HUDEP-2 (cell line): ENCODE measurements around the gene TGFBR3L.

Experiments
- DNase-seq, 76 experiments: peaks; one replicate each; lab custom pipeline; 2025; ENCODE audit not compliant: unreplicated experiment in 76 of 76; lab: John Stamatoyannopoulos, UW

TGFBR3L gene

GRCh38 chr19:7903244-7904073, 11.2 kb upstream of the TGFBR3L start, which contains the start of gene MAP2K7:
Gene MAP2K7 (plus strand): TSS chr19:7903877. CDS start chr19:7903945, 68 bp downstream.
- peak; percentile 93 to 100 (median 100) for DNase-seq

GRCh38 chr19:7904074-7905020, 10.3 kb upstream of the TGFBR3L start:
- peak in 19 of 76 experiments; percentile 48 to 85 (median 59) for DNase-seq

GRCh38 chr19:7905268-7905667, 9.4 kb upstream of the TGFBR3L start:
- DNase-seq = no peak

- no peak for DNase-seq
Observed at GRCh38 chr19:7905859-7906258, 8.8 kb upstream of the TGFBR3L start.

- no peak for DNase-seq
Observed at GRCh38 chr19:7907122-7907521, 7.5 kb upstream of the TGFBR3L start.

- no peak for DNase-seq
Observed at GRCh38 chr19:7907544-7907943, 7.1 kb upstream of the TGFBR3L start.

GRCh38 chr19:7908078-7908699, 6.4 kb upstream of the TGFBR3L start:
- peak in 51 of 76 experiments; percentile 21 to 81 (median 53) for DNase-seq

GRCh38 chr19:7908742-7909461, 5.7 kb upstream of the TGFBR3L start:
- DNase-seq = no peak

GRCh38 chr19:7909471-7910067, 5.1 kb upstream of the TGFBR3L start:
- DNase-seq = no peak

- no peak for DNase-seq
Observed at GRCh38 chr19:7910321-7911161, 4.1 kb upstream of the TGFBR3L start.

- peak in 33 of 76 experiments; percentile 7 to 66 (median 37) for DNase-seq
Observed at GRCh38 chr19:7911508-7912143, 3.0 kb upstream of the TGFBR3L start.

GRCh38 chr19:7912144-7912696, 2.4 kb upstream of the TGFBR3L start:
- DNase-seq = no peak

- no peak for DNase-seq
Observed at GRCh38 chr19:7912697-7913564, 1.7 kb upstream of the TGFBR3L start.

GRCh38 chr19:7913652-7914051, 978 bp upstream of the TGFBR3L start:
- DNase-seq = no peak

- DNase-seq = no peak
Observed at GRCh38 chr19:7914099-7914498, 531 bp upstream of the TGFBR3L start.

GRCh38 chr19:7915250-7916102, 846 bp downstream of the TGFBR3L start:
- peak in 1 of 76 experiments; percentile 50 for DNase-seq
